GM23338 (cell line): ENCODE measurements around the gene CYP3A5.
"Not testable (repeated sequence)": the region's sequence is repeated elsewhere in the genome, so short reads cannot be mapped to it uniquely, and the experiment has no call there.

Experiments used
- JUNB ChIP-seq: IDR thresholded peaks from one replicate; pipeline ENCODE4 v1.6.1; 2016; ENCODE audit warnings: antibody characterized with exemption; ENCODE audit not compliant: unreplicated experiment
- TF ChIP-seq, protein P1 (sequence below), 2 experiments: fragments of 200-600 bp in 1 of 2; sonication (generic) in 1 of 2; conservative IDR thresholded peaks; 2 replicates each; pipeline versions ENCODE4 v1.5.1 to v1.6.1; 2016 to 2017; ENCODE audit warnings: antibody characterized with exemption in 2 of 2, low read depth in 2 of 2, mild to moderate bottlenecking in 2 of 2, moderate library complexity in 1 of 2

DNA sequence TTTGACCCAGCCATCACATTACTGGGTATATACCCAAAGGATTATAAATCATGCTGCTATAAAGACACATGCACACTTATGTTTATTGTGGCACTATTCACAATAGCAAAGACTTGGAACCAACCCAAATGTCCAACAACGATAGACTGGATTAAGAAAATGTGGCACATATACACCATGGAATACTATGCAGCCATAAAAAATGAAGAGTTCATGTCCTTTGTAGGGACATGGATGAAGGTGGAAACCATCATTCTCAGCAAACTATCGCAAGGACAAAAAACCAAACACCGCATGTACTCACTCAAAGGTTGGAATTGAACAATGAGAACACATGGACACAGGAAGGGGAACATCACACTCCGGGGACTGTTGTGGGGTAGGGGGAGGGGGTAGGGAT lies 11.1 kb upstream of the CYP3A5 start:
- TF ChIP-seq, protein P1, sequence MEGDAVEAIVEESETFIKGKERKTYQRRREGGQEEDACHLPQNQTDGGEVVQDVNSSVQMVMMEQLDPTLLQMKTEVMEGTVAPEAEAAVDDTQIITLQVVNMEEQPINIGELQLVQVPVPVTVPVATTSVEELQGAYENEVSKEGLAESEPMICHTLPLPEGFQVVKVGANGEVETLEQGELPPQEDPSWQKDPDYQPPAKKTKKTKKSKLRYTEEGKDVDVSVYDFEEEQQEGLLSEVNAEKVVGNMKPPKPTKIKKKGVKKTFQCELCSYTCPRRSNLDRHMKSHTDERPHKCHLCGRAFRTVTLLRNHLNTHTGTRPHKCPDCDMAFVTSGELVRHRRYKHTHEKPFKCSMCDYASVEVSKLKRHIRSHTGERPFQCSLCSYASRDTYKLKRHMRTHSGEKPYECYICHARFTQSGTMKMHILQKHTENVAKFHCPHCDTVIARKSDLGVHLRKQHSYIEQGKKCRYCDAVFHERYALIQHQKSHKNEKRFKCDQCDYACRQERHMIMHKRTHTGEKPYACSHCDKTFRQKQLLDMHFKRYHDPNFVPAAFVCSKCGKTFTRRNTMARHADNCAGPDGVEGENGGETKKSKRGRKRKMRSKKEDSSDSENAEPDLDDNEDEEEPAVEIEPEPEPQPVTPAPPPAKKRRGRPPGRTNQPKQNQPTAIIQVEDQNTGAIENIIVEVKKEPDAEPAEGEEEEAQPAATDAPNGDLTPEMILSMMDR (conservative IDR thresholded peaks at IDR 0.05; ENCODE audit: low read depth in 2 of 2): not testable (repeated sequence)
- not testable (repeated sequence) for TF ChIP-seq JUNB
